Liver (tissue), 9 donors: ENCODE results near the gene CEP164. TPM values are rescaled to one million over a fixed set of nuclear protein-coding genes. Genes with fewer than 3 reads are reported as not detected.

ENCODE experiments used
- DNase-seq: peaks from one replicate; pipeline ENCODE4 v3.0.0-alpha.2; 2017; ENCODE audit warnings: low spot score
- H3K27ac ChIP-seq, 2 donors: one replicate each; pipeline ENCODE4 v1.7.0; 2013; ENCODE audit warnings: inconsistent platforms in 2 of 2, low read length in 2 of 2, control low read depth in 1 of 2, low read depth in 1 of 2, mild to moderate bottlenecking in 1 of 2
- H3K27me3 ChIP-seq, 4 donors: one replicate each; pipeline versions ENCODE4 v1.6.1 to v1.7.0; 2013; ENCODE audit warnings: low read length in 3 of 4, inconsistent platforms in 1 of 4, mild to moderate bottlenecking in 1 of 4, moderate library complexity in 1 of 4; ENCODE audit not compliant: control insufficient read depth in 4 of 4, insufficient read depth in 4 of 4
- H3K36me3 ChIP-seq, 4 donors: one replicate each; pipeline versions ENCODE4 v1.6.1 to v1.7.0; 2013; ENCODE audit warnings: low read length in 3 of 4, mild to moderate bottlenecking in 3 of 4, low read depth in 1 of 4, moderate library complexity in 1 of 4; ENCODE audit not compliant: control insufficient read depth in 4 of 4, insufficient read depth in 3 of 4
- H3K4me1 ChIP-seq, 4 donors: one replicate each; pipeline versions ENCODE4 v1.6.1 to v1.7.0; 2013; ENCODE audit warnings: low read length in 3 of 4, mild to moderate bottlenecking in 3 of 4, moderate library complexity in 1 of 4; ENCODE audit not compliant: control insufficient read depth in 4 of 4, insufficient read depth in 4 of 4
- H3K4me3 ChIP-seq, 3 donors: one replicate each; pipeline versions ENCODE4 v1.6.1 to v1.7.0; 2013; ENCODE audit warnings: low read length in 3 of 3, control low read depth in 1 of 3, low read depth in 1 of 3, mild to moderate bottlenecking in 1 of 3
- H3K9ac ChIP-seq, 2 donors: one replicate each; pipeline ENCODE4 v1.7.0; 2013; ENCODE audit warnings: low read length in 2 of 2, mild to moderate bottlenecking in 2 of 2, moderate library complexity in 2 of 2, control low read depth in 1 of 2, low read depth in 1 of 2
- H3K9me3 ChIP-seq, 4 donors: one replicate each; pipeline versions ENCODE4 v1.6.1 to v1.7.0; 2013; ENCODE audit warnings: low read length in 3 of 4; ENCODE audit not compliant: control insufficient read depth in 4 of 4
- ATF3 ChIP-seq: IDR thresholded peaks from 2 replicates; pipeline ENCODE4 v1.6.1; 2016; ENCODE audit warnings: antibody characterized with exemption
- EGR1 ChIP-seq, 2 donors: IDR thresholded peaks; 2 replicates each; pipeline ENCODE4 v1.6.1; 2016 to 2018; ENCODE audit warnings: antibody characterized with exemption in 2 of 2, low read depth in 2 of 2
- FOXA1 ChIP-seq: IDR thresholded peaks from 2 replicates; pipeline ENCODE4 v1.6.1; 2016; ENCODE audit warnings: antibody characterized with exemption
- FOXA2 ChIP-seq: IDR thresholded peaks from 2 replicates; pipeline ENCODE4 v1.6.1; 2016; ENCODE audit warnings: antibody characterized with exemption
- HNF4A ChIP-seq, 2 donors: conservative IDR thresholded peaks; 2 replicates each; pipeline ENCODE4 v1.6.1; 2016; ENCODE audit warnings: antibody characterized with exemption in 2 of 2, mild to moderate bottlenecking in 2 of 2
- HNF4G ChIP-seq: IDR thresholded peaks from 2 replicates; pipeline ENCODE4 v1.6.1; 2016; ENCODE audit warnings: antibody characterized with exemption
- JUND ChIP-seq, 2 donors: IDR thresholded peaks; 2 replicates each; pipeline ENCODE4 v1.6.1; 2016; ENCODE audit warnings: antibody characterized with exemption in 2 of 2
- NR2F2 ChIP-seq: IDR thresholded peaks from 2 replicates; pipeline ENCODE4 v1.6.1; 2016; ENCODE audit warnings: antibody characterized with exemption
- RAD21 ChIP-seq, 2 donors: IDR thresholded peaks; 2 replicates each; pipeline ENCODE4 v1.6.1; 2016; ENCODE audit warnings: antibody characterized with exemption in 2 of 2, mild to moderate bottlenecking in 2 of 2
- RXRA ChIP-seq, 2 donors: IDR thresholded peaks; 2 replicates each; pipeline ENCODE4 v1.6.1; 2017 to 2018; ENCODE audit warnings: antibody characterized with exemption in 2 of 2, mild to moderate bottlenecking in 1 of 2
- SP1 ChIP-seq: IDR thresholded peaks from 2 replicates; pipeline ENCODE4 v1.6.1; 2018; ENCODE audit warnings: antibody characterized with exemption, mild to moderate bottlenecking
- TAF1 ChIP-seq: conservative IDR thresholded peaks from 2 replicates; pipeline ENCODE4 v1.6.1; 2016; ENCODE audit warnings: antibody characterized with exemption, mild to moderate bottlenecking
- YY1 ChIP-seq: IDR thresholded peaks from 2 replicates; pipeline ENCODE4 v1.6.1; 2016; ENCODE audit warnings: antibody characterized with exemption, mild to moderate bottlenecking
- WGBS: extraction: QIAGEN DNeasy Blood & Tissue Kit; methylation state at CpG from one replicate; pipeline ENCODE4 v1.1.7; 2013; 5-methylcytosine and 5-hydroxymethylcytosine counted together
- polyA plus RNA-seq, 2 donors: library from polyadenylated mRNA; stranded (reverse) in 1 of 2; unstranded in 1 of 2; fragments of 200-250 nt in 1 of 2; fragments of >200 nt in 1 of 2; fragmentation: Nextera tagmentation in 1 of 2; extraction: Ambion mirVana in 1 of 2; gene quantifications; one replicate each; pipeline versions ENCODE4 v1.2.1 to v1.2.3, GENCODE V29; 2013 to 2015
- total RNA-seq, 2 donors: library from RNA; depleted of rRNA; stranded (reverse); fragments of >200 nt; gene quantifications; one replicate each; pipeline ENCODE4 v1.2.3, GENCODE V29; 2014
- TF ChIP-seq, protein P1 (sequence below): fragments of 150-350 bp; IDR thresholded peaks from 2 replicates; pipeline ENCODE4 v1.5.1; 2017; ENCODE audit warnings: improper control_type of control experiment, low read depth, low read length; ENCODE audit not compliant: missing input control
- TF ChIP-seq, protein P2 (sequence below): IDR thresholded peaks from 2 replicates; pipeline ENCODE4 v1.6.1; 2016; ENCODE audit warnings: antibody characterized with exemption, mild to moderate bottlenecking
- TF ChIP-seq, protein P3 (sequence below): IDR thresholded peaks from 2 replicates; pipeline ENCODE4 v1.6.1; 2016; ENCODE audit warnings: antibody characterized with exemption
- donor health status: healthy.
- donor health status: healthy.
- donor health status: healthy.
- donor health status: healthy.
- donor health status: healthy.

Gene CEP164
- total and polyA plus RNA-seq, 4 donors = 4.1 to 12.3 (median 5.9) TPM

DNA sequence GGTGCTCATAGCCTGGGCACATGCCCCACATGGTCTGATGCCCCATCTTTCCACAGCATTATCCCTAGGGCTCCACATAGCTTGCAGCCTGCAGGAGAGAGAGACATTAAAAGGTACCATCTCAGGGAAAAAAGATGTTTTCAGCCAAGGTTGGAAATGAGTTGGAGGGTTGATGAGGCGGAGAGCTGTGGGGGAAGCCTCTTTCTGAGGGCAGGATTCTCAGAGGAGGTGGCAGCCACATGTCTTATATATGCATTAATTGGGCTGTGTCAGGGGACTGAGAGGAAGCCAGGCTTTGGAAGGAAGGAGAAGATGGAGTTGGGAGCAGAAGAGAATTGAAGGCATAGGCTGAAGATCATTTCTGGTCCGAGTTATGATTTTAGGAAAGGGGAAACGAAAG lies 57.8 kb downstream of the CEP164 start:
- H3K27me3 ChIP-seq = no peaks in the 10 kb centered on the region
- H3K9me3 ChIP-seq = no peaks in the 10 kb centered on the region
- WGBS = 96% methylated on average over 3 of the region's 3 CpGs
- no peak for DNase-seq
- no peak overlapping the region for H3K27ac ChIP-seq
- no peak overlapping the region for H3K4me3 ChIP-seq
- peaks cover 1 to 53% (median 19%) of the 10 kb centered on the region in 4 donors for H3K36me3 ChIP-seq
- H3K4me1 ChIP-seq = no peaks in the 10 kb centered on the region
- TF ChIP-seq EGR1 (IDR thresholded peaks at IDR 0.05; ENCODE audit: low read depth in 2 of 2) = no peak
- TF ChIP-seq, protein P1, sequence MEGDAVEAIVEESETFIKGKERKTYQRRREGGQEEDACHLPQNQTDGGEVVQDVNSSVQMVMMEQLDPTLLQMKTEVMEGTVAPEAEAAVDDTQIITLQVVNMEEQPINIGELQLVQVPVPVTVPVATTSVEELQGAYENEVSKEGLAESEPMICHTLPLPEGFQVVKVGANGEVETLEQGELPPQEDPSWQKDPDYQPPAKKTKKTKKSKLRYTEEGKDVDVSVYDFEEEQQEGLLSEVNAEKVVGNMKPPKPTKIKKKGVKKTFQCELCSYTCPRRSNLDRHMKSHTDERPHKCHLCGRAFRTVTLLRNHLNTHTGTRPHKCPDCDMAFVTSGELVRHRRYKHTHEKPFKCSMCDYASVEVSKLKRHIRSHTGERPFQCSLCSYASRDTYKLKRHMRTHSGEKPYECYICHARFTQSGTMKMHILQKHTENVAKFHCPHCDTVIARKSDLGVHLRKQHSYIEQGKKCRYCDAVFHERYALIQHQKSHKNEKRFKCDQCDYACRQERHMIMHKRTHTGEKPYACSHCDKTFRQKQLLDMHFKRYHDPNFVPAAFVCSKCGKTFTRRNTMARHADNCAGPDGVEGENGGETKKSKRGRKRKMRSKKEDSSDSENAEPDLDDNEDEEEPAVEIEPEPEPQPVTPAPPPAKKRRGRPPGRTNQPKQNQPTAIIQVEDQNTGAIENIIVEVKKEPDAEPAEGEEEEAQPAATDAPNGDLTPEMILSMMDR = no peak
- no peak overlapping the region for H3K9ac ChIP-seq

DNA sequence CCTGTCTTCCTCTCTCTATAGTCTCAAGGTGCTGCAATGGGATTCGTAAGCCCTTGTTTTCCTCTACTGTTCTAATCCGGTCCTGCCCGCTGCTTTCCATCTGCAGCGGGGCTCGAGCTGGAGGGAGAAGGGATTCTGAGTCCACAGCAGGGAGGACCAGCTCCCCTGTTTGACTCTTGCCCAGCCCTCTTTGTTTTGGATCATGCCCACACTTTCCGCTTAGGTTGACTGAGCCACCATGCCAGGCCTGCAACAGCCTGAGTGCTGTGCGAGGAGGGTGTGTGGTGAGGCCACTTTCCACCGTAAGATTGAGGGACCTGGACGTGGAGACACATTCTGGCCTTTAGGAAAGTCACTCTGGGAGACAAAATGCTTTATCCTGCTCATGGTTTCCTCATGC lies 58.3 kb downstream of the CEP164 start:
- Histone ChIP-seq H3K36me3 (peaks cover 3 to 53% (median 19%) of the 10 kb centered on the region in 4 donors), H3K27ac (no peak overlapping the region), H3K27me3 (no peaks in the 10 kb centered on the region), H3K9me3 (no peaks in the 10 kb centered on the region), H3K4me1 (no peaks in the 10 kb centered on the region), H3K4me3 (no peak overlapping the region), H3K9ac (no peak overlapping the region)
- WGBS = 97% methylated on average over 9 of the region's 9 CpGs
- TF ChIP-seq RAD21 (IDR thresholded peaks at IDR 0.05) (no peak), FOXA1 (no peak), NR2F2 (no peak), EGR1 (IDR thresholded peaks at IDR 0.05; ENCODE audit: low read depth in 2 of 2) (no peak), RXRA (IDR thresholded peaks at IDR 0.05) (no peak), JUND (IDR thresholded peaks at IDR 0.05) (no peak), HNF4A (conservative IDR thresholded peaks at IDR 0.05) (no peak), ATF3 (no peak), HNF4G (no peak), SP1 (no peak), YY1 (no peak), FOXA2 (no peak), TAF1 (no peak)
- TF ChIP-seq, protein P2, sequence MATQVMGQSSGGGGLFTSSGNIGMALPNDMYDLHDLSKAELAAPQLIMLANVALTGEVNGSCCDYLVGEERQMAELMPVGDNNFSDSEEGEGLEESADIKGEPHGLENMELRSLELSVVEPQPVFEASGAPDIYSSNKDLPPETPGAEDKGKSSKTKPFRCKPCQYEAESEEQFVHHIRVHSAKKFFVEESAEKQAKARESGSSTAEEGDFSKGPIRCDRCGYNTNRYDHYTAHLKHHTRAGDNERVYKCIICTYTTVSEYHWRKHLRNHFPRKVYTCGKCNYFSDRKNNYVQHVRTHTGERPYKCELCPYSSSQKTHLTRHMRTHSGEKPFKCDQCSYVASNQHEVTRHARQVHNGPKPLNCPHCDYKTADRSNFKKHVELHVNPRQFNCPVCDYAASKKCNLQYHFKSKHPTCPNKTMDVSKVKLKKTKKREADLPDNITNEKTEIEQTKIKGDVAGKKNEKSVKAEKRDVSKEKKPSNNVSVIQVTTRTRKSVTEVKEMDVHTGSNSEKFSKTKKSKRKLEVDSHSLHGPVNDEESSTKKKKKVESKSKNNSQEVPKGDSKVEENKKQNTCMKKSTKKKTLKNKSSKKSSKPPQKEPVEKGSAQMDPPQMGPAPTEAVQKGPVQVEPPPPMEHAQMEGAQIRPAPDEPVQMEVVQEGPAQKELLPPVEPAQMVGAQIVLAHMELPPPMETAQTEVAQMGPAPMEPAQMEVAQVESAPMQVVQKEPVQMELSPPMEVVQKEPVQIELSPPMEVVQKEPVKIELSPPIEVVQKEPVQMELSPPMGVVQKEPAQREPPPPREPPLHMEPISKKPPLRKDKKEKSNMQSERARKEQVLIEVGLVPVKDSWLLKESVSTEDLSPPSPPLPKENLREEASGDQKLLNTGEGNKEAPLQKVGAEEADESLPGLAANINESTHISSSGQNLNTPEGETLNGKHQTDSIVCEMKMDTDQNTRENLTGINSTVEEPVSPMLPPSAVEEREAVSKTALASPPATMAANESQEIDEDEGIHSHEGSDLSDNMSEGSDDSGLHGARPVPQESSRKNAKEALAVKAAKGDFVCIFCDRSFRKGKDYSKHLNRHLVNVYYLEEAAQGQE = no peak
- TF ChIP-seq, protein P3, sequence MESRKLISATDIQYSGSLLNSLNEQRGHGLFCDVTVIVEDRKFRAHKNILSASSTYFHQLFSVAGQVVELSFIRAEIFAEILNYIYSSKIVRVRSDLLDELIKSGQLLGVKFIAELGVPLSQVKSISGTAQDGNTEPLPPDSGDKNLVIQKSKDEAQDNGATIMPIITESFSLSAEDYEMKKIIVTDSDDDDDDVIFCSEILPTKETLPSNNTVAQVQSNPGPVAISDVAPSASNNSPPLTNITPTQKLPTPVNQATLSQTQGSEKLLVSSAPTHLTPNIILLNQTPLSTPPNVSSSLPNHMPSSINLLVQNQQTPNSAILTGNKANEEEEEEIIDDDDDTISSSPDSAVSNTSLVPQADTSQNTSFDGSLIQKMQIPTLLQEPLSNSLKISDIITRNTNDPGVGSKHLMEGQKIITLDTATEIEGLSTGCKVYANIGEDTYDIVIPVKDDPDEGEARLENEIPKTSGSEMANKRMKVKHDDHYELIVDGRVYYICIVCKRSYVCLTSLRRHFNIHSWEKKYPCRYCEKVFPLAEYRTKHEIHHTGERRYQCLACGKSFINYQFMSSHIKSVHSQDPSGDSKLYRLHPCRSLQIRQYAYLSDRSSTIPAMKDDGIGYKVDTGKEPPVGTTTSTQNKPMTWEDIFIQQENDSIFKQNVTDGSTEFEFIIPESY = no peak
- no peak for DNase-seq
